ENCODE results near the gene ARSI. TPM values are rescaled to one million over a fixed set of nuclear protein-coding genes. Genes with fewer than 3 reads are reported as not detected.

Gene ARSI
- total and polyA plus RNA-seq, 8 donors = 0.14 to 0.87 (median 0.24) TPM; not detected in 3

DNA sequence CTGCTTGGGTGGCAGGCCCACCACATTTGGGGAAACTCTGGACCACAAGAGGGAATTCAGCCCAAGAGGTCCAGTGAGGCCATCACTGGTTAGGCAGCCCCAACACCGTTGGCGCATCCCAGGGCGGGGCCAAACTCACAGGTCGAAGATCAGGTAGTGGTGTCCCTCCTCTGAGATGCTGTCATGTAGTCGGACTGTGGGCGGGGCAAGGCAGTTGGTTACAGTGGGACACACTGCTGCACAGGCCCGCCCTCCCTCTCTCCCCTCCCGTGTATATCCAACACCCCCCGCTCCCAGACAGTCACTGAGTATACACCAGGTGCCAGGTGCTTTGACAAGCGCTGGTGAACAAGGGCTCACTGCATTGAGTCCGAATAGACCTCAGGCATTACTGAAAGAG lies 45.3 kb downstream of the ARSI start:
- intact Hi-C loops (cut with DNase I) = no loop called here
- FAIRE-seq (no peak), ATAC-seq (no peak), DNase-seq (no peak)
- WGBS, 2 donors = 91 to 92% methylated on average over 10 to 11 of the region's 11 CpGs
- no peaks in the 10 kb centered on the region for H3K4me1 ChIP-seq
- H3K4me3 ChIP-seq = no peak overlapping the region
- no peaks in the 10 kb centered on the region for H3K9me3 ChIP-seq
- TF ChIP-seq, protein P1, sequence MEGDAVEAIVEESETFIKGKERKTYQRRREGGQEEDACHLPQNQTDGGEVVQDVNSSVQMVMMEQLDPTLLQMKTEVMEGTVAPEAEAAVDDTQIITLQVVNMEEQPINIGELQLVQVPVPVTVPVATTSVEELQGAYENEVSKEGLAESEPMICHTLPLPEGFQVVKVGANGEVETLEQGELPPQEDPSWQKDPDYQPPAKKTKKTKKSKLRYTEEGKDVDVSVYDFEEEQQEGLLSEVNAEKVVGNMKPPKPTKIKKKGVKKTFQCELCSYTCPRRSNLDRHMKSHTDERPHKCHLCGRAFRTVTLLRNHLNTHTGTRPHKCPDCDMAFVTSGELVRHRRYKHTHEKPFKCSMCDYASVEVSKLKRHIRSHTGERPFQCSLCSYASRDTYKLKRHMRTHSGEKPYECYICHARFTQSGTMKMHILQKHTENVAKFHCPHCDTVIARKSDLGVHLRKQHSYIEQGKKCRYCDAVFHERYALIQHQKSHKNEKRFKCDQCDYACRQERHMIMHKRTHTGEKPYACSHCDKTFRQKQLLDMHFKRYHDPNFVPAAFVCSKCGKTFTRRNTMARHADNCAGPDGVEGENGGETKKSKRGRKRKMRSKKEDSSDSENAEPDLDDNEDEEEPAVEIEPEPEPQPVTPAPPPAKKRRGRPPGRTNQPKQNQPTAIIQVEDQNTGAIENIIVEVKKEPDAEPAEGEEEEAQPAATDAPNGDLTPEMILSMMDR (IDR thresholded peaks at IDR 0.05) = no peak
- H3K27ac ChIP-seq = no peak overlapping the region
- H3K27me3 ChIP-seq = no peaks in the 10 kb centered on the region
- H3K36me3 ChIP-seq = no peaks in the 10 kb centered on the region

DNA sequence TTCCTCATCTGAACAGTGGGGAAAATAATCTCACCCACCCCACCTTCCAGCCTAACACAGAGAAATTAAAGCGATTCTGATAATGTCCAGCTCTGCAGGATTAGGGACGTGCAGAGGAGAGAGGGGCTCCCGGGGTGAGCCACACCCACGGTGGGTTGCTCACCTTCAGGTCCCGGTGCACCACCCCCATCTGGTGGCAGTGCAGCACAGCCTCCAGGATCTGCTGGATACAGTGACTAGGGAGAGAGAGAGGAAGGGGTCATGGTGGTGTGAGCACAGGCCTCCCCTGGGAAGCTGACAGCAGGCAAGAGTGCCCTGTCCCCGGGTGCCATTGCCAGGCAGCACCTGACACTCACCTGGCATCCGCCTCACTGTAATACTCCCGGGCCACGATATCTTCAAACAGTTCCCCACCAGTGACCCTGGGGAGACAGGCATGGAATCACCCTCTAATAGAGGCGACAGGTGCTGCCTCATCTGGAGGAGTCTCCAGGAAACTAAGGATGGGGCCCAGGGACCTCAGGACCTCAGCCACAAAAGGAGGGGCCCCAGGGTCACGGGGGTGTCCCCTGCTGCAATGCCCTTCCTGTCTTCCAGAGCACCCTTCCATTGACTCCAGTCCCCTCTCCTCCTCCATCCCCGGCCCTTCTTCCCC lies 46.2 kb downstream of the ARSI start:
- Histone ChIP-seq H3K27ac (no peak overlapping the region), H3K9me3 (no peaks in the 10 kb centered on the region), H3K27me3 (no peaks in the 10 kb centered on the region), H3K4me3 (no peak overlapping the region), H3K36me3 (no peaks in the 10 kb centered on the region), H3K4me1 (no peaks in the 10 kb centered on the region)
- peak in 3 of 4 donors; percentile 19 to 74 (median 52) for ATAC-seq
- FAIRE-seq = no peak
- intact Hi-C loops (cut with DNase I) = no loop called here
- 53 to 54% methylated on average over 12 of the region's 12 CpGs for WGBS, 2 donors
- DNase-seq = peak in 1 of 6 donors; percentile 45
- TF ChIP-seq, protein P1 (IDR thresholded peaks at IDR 0.05) = no peak

DNA sequence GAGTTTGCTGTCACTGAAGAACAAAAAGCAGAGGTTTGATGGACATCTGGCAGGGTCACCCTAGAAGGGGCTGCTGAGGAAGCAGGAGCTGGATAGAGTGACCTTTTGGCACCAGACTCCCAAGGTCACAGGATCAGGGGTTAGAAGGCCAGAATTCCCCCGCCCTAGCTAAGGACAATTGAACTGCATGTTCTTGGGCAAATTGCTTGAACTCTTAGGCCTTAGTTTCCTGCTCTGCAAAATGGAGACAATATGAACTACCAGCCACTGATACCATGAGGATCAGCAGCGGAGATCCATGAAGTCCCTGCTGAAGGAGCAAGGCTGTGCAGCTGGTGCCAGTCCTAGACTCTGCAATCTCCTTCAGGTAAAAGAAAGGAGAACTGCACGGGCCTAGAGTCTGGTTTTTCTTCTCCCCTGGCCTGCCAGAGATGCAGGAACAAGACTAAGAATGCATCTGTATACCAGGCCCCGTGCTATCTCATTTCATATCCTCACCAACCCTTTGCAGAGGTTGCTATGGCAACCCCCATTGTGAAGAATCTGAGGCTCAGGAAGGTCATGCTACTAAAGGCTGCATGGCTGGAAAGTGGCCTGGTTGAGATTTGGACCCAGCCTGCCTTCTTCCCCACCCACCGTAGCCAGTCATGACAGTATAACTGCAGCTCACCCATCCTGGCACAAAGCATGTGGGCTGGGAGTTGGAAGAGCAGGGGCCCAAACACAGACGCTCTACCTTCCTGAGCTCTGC lies 46.9 kb downstream of the ARSI start:
- Histone ChIP-seq H3K4me1 (no peaks in the 10 kb centered on the region), H3K9me3 (no peaks in the 10 kb centered on the region), H3K27me3 (no peaks in the 10 kb centered on the region), H3K36me3 (no peaks in the 10 kb centered on the region), H3K4me3 (no peak overlapping the region), H3K27ac (no peak overlapping the region)
- peak in 1 of 4 donors; percentile 18 for ATAC-seq
- intact Hi-C loops (cut with DNase I) = no loop called here
- WGBS, 2 donors = 82 to 83% methylated on average over 6 of the region's 6 CpGs
- TF ChIP-seq, protein P1 (IDR thresholded peaks at IDR 0.05) = no peak
- no peak for DNase-seq
- FAIRE-seq = no peak

DNA sequence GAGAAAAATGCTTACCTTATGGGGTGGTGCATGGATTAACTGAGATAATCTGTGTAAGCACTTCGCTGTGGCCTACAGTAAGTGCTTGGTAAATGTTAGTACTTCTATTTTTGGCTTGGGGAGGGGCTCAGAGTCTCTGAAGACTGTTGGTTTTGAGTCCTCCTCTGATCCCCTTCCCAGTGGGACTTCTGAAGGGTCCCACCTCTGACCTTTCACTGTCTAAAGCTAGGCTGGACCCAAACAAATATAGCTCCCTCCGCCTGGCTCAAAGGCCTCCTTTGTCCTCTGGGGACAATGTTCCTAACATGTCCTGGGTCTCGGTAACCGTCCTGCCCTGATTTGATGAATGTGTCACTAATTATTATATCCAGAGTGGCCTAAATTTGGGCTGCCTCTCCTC lies 47.9 kb downstream of the ARSI start:
- TF ChIP-seq, protein P1 (IDR thresholded peaks at IDR 0.05) = no peak
- H3K4me1 ChIP-seq = no peaks in the 10 kb centered on the region
- FAIRE-seq = no peak
- H3K9me3 ChIP-seq = no peaks in the 10 kb centered on the region
- H3K36me3 ChIP-seq = no peaks in the 10 kb centered on the region
- H3K27me3 ChIP-seq = no peaks in the 10 kb centered on the region
- WGBS, 2 donors = 47 to 67% methylated on average over 4 of the region's 4 CpGs
- H3K4me3 ChIP-seq = no peak overlapping the region
- no peak for ATAC-seq
- DNase-seq = no peak
- intact Hi-C loops (cut with DNase I) = no loop called here
- no peak overlapping the region for H3K27ac ChIP-seq

DNA sequence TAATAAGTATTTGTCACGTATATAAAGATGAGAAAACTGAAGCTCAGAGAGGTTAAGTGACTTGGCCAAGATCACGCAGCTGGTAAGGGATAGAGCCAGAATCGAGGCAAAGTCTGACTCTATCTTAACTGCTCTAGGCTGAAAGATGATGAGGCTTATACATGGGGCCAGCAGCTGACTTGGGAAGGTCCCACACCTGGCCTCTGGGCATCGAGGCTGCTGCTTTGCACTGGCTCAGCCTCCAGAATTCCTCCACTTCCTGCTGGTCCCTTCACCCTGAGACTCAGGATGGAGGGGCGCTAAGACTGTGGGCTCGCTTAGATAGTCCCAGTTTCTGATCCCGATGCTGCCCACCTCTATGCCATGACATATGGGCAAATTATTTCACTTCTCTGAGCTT lies 48.3 kb downstream of the ARSI start:
- intact Hi-C loops (cut with DNase I) = no loop called here
- no peaks in the 10 kb centered on the region for H3K4me1 ChIP-seq
- 73 to 78% methylated on average over 7 of the region's 7 CpGs for WGBS, 2 donors
- no peak overlapping the region for H3K27ac ChIP-seq
- ATAC-seq (no peak), FAIRE-seq (no peak), DNase-seq (no peak)
- H3K27me3 ChIP-seq = no peaks in the 10 kb centered on the region
- no peaks in the 10 kb centered on the region for H3K36me3 ChIP-seq
- TF ChIP-seq, protein P1 (IDR thresholded peaks at IDR 0.05) = no peak
- no peaks in the 10 kb centered on the region for H3K9me3 ChIP-seq
- H3K4me3 ChIP-seq = no peak overlapping the region

Measured in pancreas (tissue), 10 donors.